Measurements from ENCODE around the gene MTERF1.

MTERF1 gene

GRCh38 chr7:91883676-91884362 is 3.3 kb upstream of the MTERF1 start:
- H3K4me3 ChIP-seq (ENCODE audit: control insufficient read depth, low read depth, low read length): no peak overlapping the region
- no peak for DNase-seq (ENCODE audit: low read depth)
- TF ChIP-seq CTCF (IDR thresholded peaks at IDR 0.05; ENCODE audit: control insufficient read depth, insufficient read depth, low read depth, low read length, missing control alignments): no peak

GRCh38 chr7:91880016-91880412 is 488 bp downstream of the MTERF1 start:
- TF ChIP-seq CTCF (IDR thresholded peaks at IDR 0.05; ENCODE audit: control insufficient read depth, insufficient read depth, low read depth, low read length, missing control alignments): no peak
- H3K4me3 ChIP-seq (ENCODE audit: control insufficient read depth, low read depth, low read length): peak overlapping the region; percentile 79
- DNase-seq (ENCODE audit: low read depth): no peak

- peak; percentile 62 for TF ChIP-seq CTCF (IDR thresholded peaks at IDR 0.05; ENCODE audit: control insufficient read depth, insufficient read depth, low read depth, low read length, missing control alignments)
- DNase-seq (ENCODE audit: low read depth): no peak
- H3K4me3 ChIP-seq (ENCODE audit: control insufficient read depth, low read depth, low read length): no peak overlapping the region
These were observed 3.9 kb downstream of the MTERF1 start for GRCh38 chr7:91876391-91877133.

GRCh38 chr7:91875851-91876250 is 4.7 kb downstream of the MTERF1 start:
- no peak for TF ChIP-seq CTCF (IDR thresholded peaks at IDR 0.05; ENCODE audit: control insufficient read depth, insufficient read depth, low read depth, low read length, missing control alignments)
- no peak overlapping the region for H3K4me3 ChIP-seq (ENCODE audit: control insufficient read depth, low read depth, low read length)
- no peak for DNase-seq (ENCODE audit: low read depth)

GRCh38 chr7:91872928-91873327 is 7.6 kb downstream of the MTERF1 start:
- no peak for TF ChIP-seq CTCF (IDR thresholded peaks at IDR 0.05; ENCODE audit: control insufficient read depth, insufficient read depth, low read depth, low read length, missing control alignments)
- no peak for DNase-seq (ENCODE audit: low read depth)
- H3K4me3 ChIP-seq (ENCODE audit: control insufficient read depth, low read depth, low read length): no peak overlapping the region

- no peak for DNase-seq (ENCODE audit: low read depth)
- no peak for TF ChIP-seq CTCF (IDR thresholded peaks at IDR 0.05; ENCODE audit: control insufficient read depth, insufficient read depth, low read depth, low read length, missing control alignments)
- H3K4me3 ChIP-seq (ENCODE audit: control insufficient read depth, low read depth, low read length): no peak overlapping the region
These were observed 8.4 kb downstream of the MTERF1 start for GRCh38 chr7:91872069-91872468.
